Karpas-422 (cell line): ENCODE results near the gene CDK14. TPM values are rescaled to one million over a fixed set of nuclear protein-coding genes. Genes with fewer than 3 reads are reported as not detected.

ENCODE experiments used
- DNase-seq: peaks from one replicate; pipeline ENCODE4 v3.0.0-alpha.2; 2015
- H2AFZ ChIP-seq: fragments of 200-600 bp; sonication (generic); 2 replicates; pipeline ENCODE4 v1.6.1; 2014; ENCODE audit warnings: antibody characterized with exemption, low read length, mixed read lengths
- H3K27ac ChIP-seq: fragments of 200-600 bp; sonication (generic); 2 replicates; pipeline ENCODE4 v1.5.1; 2014; ENCODE audit warnings: mild to moderate bottlenecking, low read length, moderate library complexity
- H3K27me3 ChIP-seq: fragments of 200-600 bp; sonication (generic); 2 replicates; pipeline ENCODE4 v1.6.1; 2014; ENCODE audit warnings: low read length, mixed read lengths
- H3K36me3 ChIP-seq: fragments of 200-600 bp; sonication (generic); 2 replicates; pipeline ENCODE4 v1.6.1; 2014; ENCODE audit warnings: low read length, mixed read lengths; ENCODE audit not compliant: insufficient read depth
- H3K4me1 ChIP-seq: fragments of 200-600 bp; sonication (generic); 2 replicates; pipeline ENCODE4 v1.6.1; 2014; ENCODE audit warnings: mild to moderate bottlenecking, low read length, mixed read lengths
- H3K4me2 ChIP-seq: fragments of 200-600 bp; sonication (generic); 2 replicates; pipeline ENCODE4 v1.6.1; 2014; ENCODE audit warnings: low read length, low read depth, mild to moderate bottlenecking; ENCODE audit not compliant: poor library complexity, severe bottlenecking
- H3K4me3 ChIP-seq: fragments of 200-600 bp; sonication (generic); 2 replicates; pipeline ENCODE4 v1.5.1; 2014; ENCODE audit warnings: mild to moderate bottlenecking, antibody characterized with exemption, low read length, mixed read lengths
- H3K79me2 ChIP-seq: fragments of 200-600 bp; sonication (generic); 2 replicates; pipeline ENCODE4 v1.6.1; 2014; ENCODE audit warnings: mild to moderate bottlenecking, low read length, mixed read lengths
- H3K9ac ChIP-seq: fragments of 200-600 bp; sonication (generic); 2 replicates; pipeline ENCODE4 v1.6.0; 2014; ENCODE audit warnings: low read length
- H3K9me2 ChIP-seq: fragments of 200-600 bp; sonication (generic), shearing (Covaris generic); replicated peaks from 2 replicates; pipeline ENCODE4 v1.6.0; 2014; ENCODE audit warnings: mild to moderate bottlenecking, low read length, moderate library complexity; ENCODE audit not compliant: insufficient read depth
- H3K9me3 ChIP-seq: fragments of 300-700, 200-600 bp; sonication (generic); 2 replicates; pipeline ENCODE4 v1.6.1; 2014; ENCODE audit warnings: low read length, mixed read lengths
- H4K20me1 ChIP-seq: fragments of 200-600 bp; sonication (generic); 2 replicates; pipeline ENCODE4 v1.6.1; 2014; ENCODE audit warnings: mild to moderate bottlenecking, antibody characterized with exemption, low read length, low read depth; ENCODE audit not compliant: insufficient read depth
- total RNA-seq: library from RNA; depleted of rRNA; stranded (reverse); fragments of >200 nt; shearing (Covaris generic); gene quantifications from 2 replicates; pipeline ENCODE4 v1.2.3, GENCODE V29; 2014; ENCODE audit warnings: low replicate concordance; rRNA removed

CDK14 gene
- total RNA-seq = 100 and 121 TPM in 2 replicates

- H3K4me1 ChIP-seq = peaks cover 49% of the 10 kb centered on the region
- no peaks in the 10 kb centered on the region for H3K27me3 ChIP-seq
- no peaks in the 10 kb centered on the region for H3K36me3 ChIP-seq
- peaks cover 44% of the 10 kb centered on the region for H3K79me2 ChIP-seq
- DNase-seq = peak; percentile 93
- 0 out of 2 replicates have a peak, but pooled peaks cover 4% of the 10 kb centered on the region for H4K20me1 ChIP-seq
- peak within 1 kb of the TSS; percentile 85 for H3K9ac ChIP-seq
- H3K9me3 ChIP-seq = no peaks in the 10 kb centered on the region
- H3K27ac ChIP-seq = peak within 1 kb of the TSS; percentile 49
- no peaks in the 10 kb centered on the region for H3K9me2 ChIP-seq
- H3K4me3 ChIP-seq = peak within 1 kb of the TSS; percentile 88
- peak within 1 kb of the TSS; percentile 84 for H3K4me2 ChIP-seq
- H2AFZ ChIP-seq = peak within 1 kb of the TSS; percentile 73
Observed at GRCh38 chr7:90595801-90596670, at the start of gene CDK14. TSS of gene CDK14 (plus strand) at chr7:90596321. CDS start at chr7:90596628, 307 bp downstream.

- Histone ChIP-seq H4K20me1 (no peaks in the 10 kb centered on the region), H3K27ac (no peak overlapping the region), H3K4me3 (no peak overlapping the region), H2AFZ (peak overlapping the region; percentile 56; the same call in 1 of the 2 replicates), H3K9ac (no peak overlapping the region), H3K4me2 (no peak overlapping the region), H3K9me3 (no peaks in the 10 kb centered on the region), H3K4me1 (no peaks in the 10 kb centered on the region), H3K27me3 (no peaks in the 10 kb centered on the region), H3K9me2 (no peaks in the 10 kb centered on the region), H3K36me3 (no peaks in the 10 kb centered on the region), H3K79me2 (no peaks in the 10 kb centered on the region)
- no peak for DNase-seq
Observed at GRCh38 chr7:90551036-90551435, 45.1 kb upstream of the CDK14 start.

- Histone ChIP-seq H2AFZ (no peak overlapping the region), H3K9me2 (no peaks in the 10 kb centered on the region), H3K9ac (no peak overlapping the region), H3K36me3 (no peaks in the 10 kb centered on the region), H3K4me2 (no peak overlapping the region), H3K4me1 (no peaks in the 10 kb centered on the region), H4K20me1 (no peaks in the 10 kb centered on the region), H3K4me3 (no peak overlapping the region), H3K79me2 (no peaks in the 10 kb centered on the region), H3K27ac (no peak overlapping the region), H3K9me3 (no peaks in the 10 kb centered on the region), H3K27me3 (no peaks in the 10 kb centered on the region)
- DNase-seq = peak; percentile 71
Observed at GRCh38 chr7:90552521-90552920, 43.6 kb upstream of the CDK14 start.

GRCh38 chr7:90560730-90561129 lies 35.4 kb upstream of the CDK14 start:
- no peaks in the 10 kb centered on the region for H4K20me1 ChIP-seq
- H3K9me3 ChIP-seq = no peaks in the 10 kb centered on the region
- DNase-seq = no peak
- no peaks in the 10 kb centered on the region for H3K4me1 ChIP-seq
- no peak overlapping the region for H2AFZ ChIP-seq
- no peak overlapping the region for H3K4me3 ChIP-seq
- no peaks in the 10 kb centered on the region for H3K36me3 ChIP-seq
- no peak overlapping the region for H3K4me2 ChIP-seq
- no peak overlapping the region for H3K9ac ChIP-seq
- H3K27me3 ChIP-seq = no peaks in the 10 kb centered on the region
- H3K79me2 ChIP-seq = no peaks in the 10 kb centered on the region
- H3K9me2 ChIP-seq = no peaks in the 10 kb centered on the region
- no peak overlapping the region for H3K27ac ChIP-seq

- Histone ChIP-seq H3K4me2 (no peak overlapping the region), H3K9me3 (no peaks in the 10 kb centered on the region), H4K20me1 (no peaks in the 10 kb centered on the region), H3K79me2 (no peaks in the 10 kb centered on the region), H3K36me3 (no peaks in the 10 kb centered on the region), H3K9me2 (no peaks in the 10 kb centered on the region), H3K4me1 (peaks cover 4% of the 10 kb centered on the region), H3K4me3 (no peak overlapping the region), H3K27me3 (no peaks in the 10 kb centered on the region), H3K9ac (no peak overlapping the region), H2AFZ (no peak overlapping the region), H3K27ac (no peak overlapping the region)
- no peak for DNase-seq
Observed at GRCh38 chr7:90563286-90563685, 32.8 kb upstream of the CDK14 start.

GRCh38 chr7:90564455-90564854 lies 31.7 kb upstream of the CDK14 start:
- no peak overlapping the region for H3K9ac ChIP-seq
- no peaks in the 10 kb centered on the region for H3K9me3 ChIP-seq
- no peak for DNase-seq
- H3K36me3 ChIP-seq = no peaks in the 10 kb centered on the region
- H4K20me1 ChIP-seq = no peaks in the 10 kb centered on the region
- no peaks in the 10 kb centered on the region for H3K9me2 ChIP-seq
- no peak overlapping the region for H3K27ac ChIP-seq
- no peaks in the 10 kb centered on the region for H3K27me3 ChIP-seq
- no peak overlapping the region for H3K4me2 ChIP-seq
- peaks cover 11% of the 10 kb centered on the region for H3K4me1 ChIP-seq
- no peaks in the 10 kb centered on the region for H3K79me2 ChIP-seq
- no peak overlapping the region for H2AFZ ChIP-seq
- no peak overlapping the region for H3K4me3 ChIP-seq

GRCh38 chr7:90568213-90568612 lies 27.9 kb upstream of the CDK14 start:
- Histone ChIP-seq H3K9me2 (no peaks in the 10 kb centered on the region), H3K27me3 (no peaks in the 10 kb centered on the region), H3K4me1 (peaks cover 13% of the 10 kb centered on the region), H3K79me2 (no peaks in the 10 kb centered on the region), H3K4me3 (no peak overlapping the region), H3K9me3 (no peaks in the 10 kb centered on the region), H3K27ac (no peak overlapping the region), H3K36me3 (no peaks in the 10 kb centered on the region), H3K4me2 (no peak overlapping the region), H3K9ac (no peak overlapping the region), H4K20me1 (no peaks in the 10 kb centered on the region), H2AFZ (0 out of 2 replicates have a peak overlapping the region, but pooled peaks have one; percentile 15)
- DNase-seq = no peak

- peaks cover 16% of the 10 kb centered on the region for H3K4me1 ChIP-seq
- DNase-seq = peak; percentile 48
- no peaks in the 10 kb centered on the region for H3K27me3 ChIP-seq
- H4K20me1 ChIP-seq = no peaks in the 10 kb centered on the region
- no peak overlapping the region for H3K4me2 ChIP-seq
- no peak overlapping the region for H3K27ac ChIP-seq
- no peak overlapping the region for H2AFZ ChIP-seq
- no peak overlapping the region for H3K4me3 ChIP-seq
- no peaks in the 10 kb centered on the region for H3K36me3 ChIP-seq
- no peaks in the 10 kb centered on the region for H3K9me3 ChIP-seq
- no peaks in the 10 kb centered on the region for H3K9me2 ChIP-seq
- H3K79me2 ChIP-seq = no peaks in the 10 kb centered on the region
- no peak overlapping the region for H3K9ac ChIP-seq
Observed at GRCh38 chr7:90569368-90569767, 26.8 kb upstream of the CDK14 start.
